Activated CD4-positive, alpha-beta T cell treated with anti-CD3 and anti-CD28 coated beads for 48 hours (primary cell): Measurements from ENCODE around the gene SNU13.
"Not testable (repeated sequence)": the region's sequence is repeated elsewhere in the genome, so short reads cannot be mapped to it uniquely, and the experiment has no call there.

Experiments
- DNase-seq: peaks from one replicate; pipeline ENCODE4 v3.0.0-alpha.2; 2020

SNU13 gene

GRCh38 chr22:41676134-41676533 is 12.5 kb downstream of the SNU13 start:
- no peak for DNase-seq

- no peak for DNase-seq
Observed at GRCh38 chr22:41674846-41675340, 13.8 kb downstream of the SNU13 start.

DNA sequence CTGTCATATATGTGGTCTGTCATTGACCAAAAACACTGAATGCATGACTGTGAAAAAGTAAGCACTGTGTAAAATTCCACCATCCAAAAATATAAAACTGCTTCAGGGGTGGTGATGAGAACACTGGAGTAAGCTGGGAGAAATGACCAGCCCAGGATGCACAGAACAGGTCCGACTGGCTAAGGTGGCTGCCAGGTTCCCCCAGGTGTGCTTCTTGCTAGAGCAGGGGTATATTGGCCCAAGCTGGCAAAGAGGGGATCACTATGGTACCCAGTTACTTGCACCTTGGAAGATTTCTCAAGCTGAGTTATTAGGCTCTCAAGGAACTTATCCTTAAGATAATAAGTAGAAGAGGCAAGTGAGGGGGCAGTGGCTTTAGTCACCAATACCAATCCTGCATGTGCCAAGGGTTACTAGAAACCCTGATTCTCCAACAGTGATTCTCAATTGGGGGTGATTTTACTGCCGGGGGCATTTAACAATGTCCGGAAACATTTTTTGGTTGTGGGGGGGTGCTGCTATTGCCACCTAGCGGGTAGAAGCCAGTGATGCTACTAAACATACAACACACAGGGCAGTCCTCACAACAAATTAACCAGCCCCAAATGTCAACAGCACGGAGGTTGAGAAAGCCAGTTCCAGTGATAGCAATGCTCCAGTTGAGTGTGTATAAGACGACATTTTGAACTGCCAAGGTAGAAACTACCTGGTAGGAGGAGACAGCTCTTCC is 15.7 kb downstream of the SNU13 start:
- DNase-seq, result no peak

DNA sequence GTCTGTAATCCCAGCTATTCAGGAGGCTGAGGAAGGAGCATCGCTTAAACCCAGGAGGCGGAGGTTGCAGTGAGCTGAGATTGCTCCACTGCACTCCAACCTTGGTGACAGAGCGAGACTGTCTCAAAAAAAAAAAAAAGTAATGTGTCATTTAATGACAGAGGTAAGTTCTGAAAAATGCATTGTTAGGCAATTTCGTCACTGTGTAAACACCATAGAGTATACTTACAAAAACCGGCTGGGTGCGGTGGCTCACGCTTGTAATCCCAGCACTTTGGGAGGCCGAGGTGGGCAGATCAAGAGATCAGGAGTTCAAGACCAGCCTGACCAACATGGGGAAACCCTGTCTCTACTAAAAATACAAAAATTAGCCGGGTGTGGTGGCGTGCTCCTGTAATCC is 16.6 kb downstream of the SNU13 start:
- not testable (repeated sequence) for DNase-seq

- DNase-seq, result no peak
Observed at GRCh38 chr22:41668971-41669911, 19.4 kb downstream of the SNU13 start.

- DNase-seq, result no peak
Observed at GRCh38 chr22:41664951-41665350, 23.7 kb downstream of the SNU13 start.

- no peak for DNase-seq
Observed at GRCh38 chr22:41664490-41664889, 24.2 kb downstream of the SNU13 start.

DNA sequence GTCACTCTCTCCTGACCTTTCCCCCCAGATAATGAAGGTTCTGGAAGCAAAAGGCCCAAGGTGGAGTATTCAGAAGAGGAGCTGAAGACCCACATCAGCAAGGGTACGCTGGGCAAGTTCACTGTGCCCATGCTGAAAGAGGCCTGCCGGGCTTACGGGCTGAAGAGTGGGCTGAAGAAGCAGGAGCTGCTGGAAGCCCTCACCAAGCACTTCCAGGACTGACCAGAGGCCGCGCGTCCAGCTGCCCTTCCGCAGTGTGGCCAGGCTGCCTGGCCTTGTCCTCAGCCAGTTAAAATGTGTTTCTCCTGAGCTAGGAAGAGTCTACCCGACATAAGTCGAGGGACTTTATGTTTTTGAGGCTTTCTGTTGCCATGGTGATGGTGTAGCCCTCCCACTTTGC is 25.1 kb downstream of the SNU13 start:
- DNase-seq, result not testable (repeated sequence)

DNA sequence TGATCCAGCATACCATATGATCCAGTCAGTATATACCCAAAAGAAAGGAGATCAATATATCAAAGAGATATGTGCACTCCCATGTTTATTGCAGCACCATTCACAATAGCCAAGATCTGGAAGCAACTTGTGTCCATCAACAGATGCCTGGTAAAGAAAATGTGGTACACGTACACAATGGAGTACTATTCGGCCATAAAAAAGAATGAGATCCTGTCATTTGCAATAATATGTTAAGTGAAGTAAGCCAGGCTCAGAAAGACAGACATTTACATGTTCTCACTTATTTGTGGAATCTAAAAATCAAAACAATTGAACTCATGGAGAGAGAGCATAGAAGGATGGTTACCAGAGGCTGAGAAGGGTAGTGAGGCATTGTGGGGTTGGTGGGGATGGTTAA is 27.0 kb downstream of the SNU13 start:
- no peak for DNase-seq

DNA sequence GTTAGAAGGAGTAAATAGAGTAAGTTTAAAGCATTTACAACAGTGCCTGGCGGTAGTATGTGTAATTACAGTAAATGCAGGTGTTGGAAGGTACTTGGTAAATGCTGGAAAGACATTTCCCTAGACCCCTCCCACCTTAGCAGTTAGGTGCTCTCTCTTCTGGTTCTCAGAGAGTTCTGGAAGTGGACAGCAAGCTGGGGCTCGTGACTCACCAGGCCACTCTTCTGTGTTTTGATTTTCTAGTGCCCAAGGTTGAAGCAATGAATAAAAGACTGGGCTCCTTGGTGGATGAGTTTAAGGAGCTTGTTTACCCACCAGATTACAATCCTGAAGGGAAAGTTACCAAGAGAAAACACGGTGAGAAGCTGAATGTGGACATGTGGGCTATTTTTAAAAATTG is 27.6 kb downstream of the SNU13 start:
- DNase-seq, result no peak

- no peak for DNase-seq
Observed at GRCh38 chr22:41660416-41660815, 28.3 kb downstream of the SNU13 start.

DNA sequence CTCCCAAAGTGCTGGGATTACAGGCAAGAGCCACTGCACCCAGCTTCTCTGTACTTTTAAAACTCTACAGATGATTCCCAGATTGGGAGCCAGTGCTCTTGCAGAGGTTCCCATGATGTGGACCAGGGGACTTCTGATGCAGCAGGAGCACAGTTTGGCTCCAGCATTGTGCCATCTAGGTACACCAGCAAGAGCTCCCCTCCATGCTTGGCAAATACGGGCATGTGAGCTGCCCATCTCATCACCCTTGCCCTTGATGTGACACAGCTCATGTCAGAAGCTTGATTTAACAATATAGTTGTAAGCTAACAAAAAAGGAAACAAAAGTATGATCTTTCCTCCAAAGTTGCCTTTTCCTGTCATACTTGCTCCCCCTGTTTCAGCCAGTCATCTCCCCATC is 28.7 kb downstream of the SNU13 start:
- DNase-seq, result no peak

GRCh38 chr22:41658869-41659268 is 29.8 kb downstream of the SNU13 start:
- no peak for DNase-seq

GRCh38 chr22:41657709-41658108 is 31.0 kb downstream of the SNU13 start:
- no peak for DNase-seq

- DNase-seq, result no peak
Observed at GRCh38 chr22:41656556-41656955, 32.1 kb downstream of the SNU13 start.

DNA sequence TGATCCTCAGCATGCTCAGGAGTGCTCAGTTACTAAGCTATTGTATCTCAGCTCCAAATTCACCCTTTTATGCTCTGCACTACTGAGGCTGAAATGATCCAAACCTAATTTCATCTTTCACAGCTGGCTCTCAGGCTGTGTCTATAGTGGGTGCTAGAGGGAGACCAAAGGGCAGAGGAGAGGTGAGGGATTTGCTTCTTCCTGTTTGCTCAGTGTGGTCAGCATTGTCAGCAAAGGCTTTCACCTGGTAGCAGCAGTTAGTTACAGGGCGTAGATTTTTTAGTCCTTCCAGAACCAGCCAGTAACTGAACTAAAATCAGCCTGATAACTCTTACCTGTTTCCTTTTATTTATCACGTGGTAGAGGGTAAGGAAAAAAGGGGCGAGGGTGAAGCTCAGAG is 34.3 kb downstream of the SNU13 start:
- no peak for DNase-seq

- no peak for DNase-seq
Observed at GRCh38 chr22:41650821-41651220, 37.8 kb downstream of the SNU13 start.

DNA sequence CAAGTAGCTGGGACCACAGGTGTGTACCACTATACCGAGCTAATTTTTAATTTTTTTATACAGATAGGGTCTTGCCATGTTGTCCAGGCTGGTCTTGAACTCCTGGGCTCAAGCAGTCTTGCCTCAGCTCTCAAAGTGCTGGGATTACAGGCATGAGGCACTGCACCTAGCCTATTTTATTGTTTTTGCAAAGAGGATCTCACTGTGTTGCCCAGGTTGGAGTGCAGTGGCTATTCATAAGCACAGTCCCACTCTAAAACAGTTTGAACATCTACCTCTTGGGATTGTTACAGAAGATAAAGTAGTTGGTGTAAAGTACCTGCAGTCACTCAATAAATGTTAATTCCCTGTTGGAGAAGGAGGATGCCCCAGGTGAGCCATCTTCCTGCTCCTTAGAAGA is 38.4 kb downstream of the SNU13 start:
- DNase-seq, result no peak

DNA sequence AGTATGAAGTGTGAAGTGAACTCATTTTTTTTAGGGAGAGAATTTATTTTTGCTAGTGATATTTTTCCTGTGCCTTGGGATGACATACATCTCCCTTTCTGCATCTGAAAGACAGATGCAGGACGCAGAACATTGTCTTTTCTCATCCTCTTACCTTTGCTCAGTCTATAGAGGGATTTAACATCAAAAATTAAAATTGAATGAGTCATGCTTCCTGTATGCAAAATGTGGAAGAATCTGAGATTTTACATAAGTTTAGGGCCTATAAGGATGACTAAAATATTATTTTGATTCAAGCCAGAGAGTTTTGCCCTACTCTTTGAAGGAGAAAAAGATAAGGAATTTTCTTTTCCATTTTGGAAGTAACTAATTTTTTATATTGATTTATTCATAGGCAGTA is 40.2 kb downstream of the SNU13 start:
- DNase-seq, result no peak

- DNase-seq, result no peak
Observed at GRCh38 chr22:41647771-41648170, 40.9 kb downstream of the SNU13 start.

DNA sequence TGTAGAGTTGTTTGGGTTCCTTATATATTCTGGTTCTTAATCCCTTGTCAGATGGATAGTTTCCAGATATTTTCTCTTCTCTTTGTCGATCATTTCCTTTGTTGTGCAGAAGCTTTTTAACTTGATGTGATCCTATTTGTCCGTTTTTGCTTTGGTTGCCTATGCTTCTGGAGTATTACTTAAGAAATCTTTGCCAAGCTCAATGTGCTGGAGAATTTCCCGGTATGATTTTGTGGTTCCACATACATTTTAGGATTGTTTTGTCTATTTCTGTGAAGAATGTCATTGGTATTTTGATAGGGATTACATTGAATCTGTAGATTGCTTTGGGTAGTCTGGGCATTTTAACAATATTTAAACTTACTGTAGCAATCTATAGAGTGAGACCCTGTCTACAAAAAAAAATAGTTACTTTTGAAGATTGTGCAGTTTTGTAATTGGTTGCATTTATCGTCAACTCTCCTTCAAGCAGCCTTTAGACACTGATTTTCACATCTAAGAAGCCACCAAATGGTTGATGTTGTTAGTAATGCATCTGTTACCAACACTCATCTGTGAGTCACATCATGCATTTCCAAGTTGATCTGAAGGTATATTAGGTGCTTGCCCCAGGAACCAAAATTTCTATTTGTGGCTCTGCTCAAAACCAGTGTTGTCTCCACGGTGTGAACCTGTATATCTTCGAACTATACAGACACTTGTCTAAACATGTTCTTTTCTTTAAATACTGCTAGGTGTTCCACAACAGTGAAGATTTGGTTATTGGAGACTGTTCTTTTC is 46.1 kb downstream of the SNU13 start:
- no peak for DNase-seq

- DNase-seq, result no peak
Observed at GRCh38 chr22:41641854-41642253, 46.8 kb downstream of the SNU13 start.

DNA sequence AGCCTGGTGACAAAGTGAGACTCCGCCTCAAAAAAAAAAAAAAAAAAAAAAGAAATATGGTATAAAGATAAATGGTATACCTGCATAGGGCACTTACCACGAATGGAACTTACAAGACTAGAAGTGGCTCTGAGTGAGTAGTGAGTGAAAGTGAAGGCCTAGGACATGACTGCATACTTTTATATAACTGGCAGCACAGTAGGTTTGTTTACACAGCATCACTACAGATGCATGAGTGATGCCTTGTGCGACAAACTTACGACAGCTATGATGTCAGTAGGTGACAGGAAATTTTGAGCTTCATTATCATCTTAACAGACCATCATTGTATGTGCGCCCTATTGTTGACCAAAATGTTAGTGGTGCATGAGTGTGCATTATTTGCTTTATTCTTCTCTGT is 49.9 kb downstream of the SNU13 start:
- no peak for DNase-seq
